HepG2 (cell line): Measurements from ENCODE around the gene RPTOR. TPM values are rescaled to one million over a fixed set of nuclear protein-coding genes. Genes with fewer than 3 reads are reported as not detected.

Experiments
- HOXD1 ChIP-seq: sonication (generic); formaldehyde crosslinking; IDR thresholded peaks from 2 replicates; pipeline ENCODE4 v1.5.0; 2020; ENCODE audit warnings: missing genetic modification reagents
- MAFG ChIP-seq: sonication (generic); formaldehyde crosslinking; IDR thresholded peaks from 2 replicates; pipeline ENCODE4 v1.5.1; 2020; ENCODE audit warnings: mild to moderate bottlenecking, missing genetic modification reagents
- NR3C1 ChIP-seq: sonication (generic); formaldehyde crosslinking; IDR thresholded peaks from 2 replicates; pipeline ENCODE4 v1.4.0; 2020; ENCODE audit warnings: missing genetic modification reagents
- SMAD3 ChIP-seq: sonication (generic); formaldehyde crosslinking; IDR thresholded peaks from 2 replicates; pipeline ENCODE4 v1.4.0; 2020; ENCODE audit warnings: missing genetic modification reagents
- TAF15 ChIP-seq: fragments of 200-400 bp; formaldehyde crosslinking; IDR thresholded peaks from one replicate; pipeline ENCODE4 v1.6.1; 2018; ENCODE audit warnings: mild to moderate bottlenecking, low read depth, low read length; ENCODE audit not compliant: poor library complexity, severe bottlenecking
- ZNF207 ChIP-seq: fragments of 450-650 bp; IDR thresholded peaks from 2 replicates; pipeline ENCODE4 v1.6.1; 2016; ENCODE audit warnings: antibody characterized with exemption, borderline replicate concordance
- polyA plus RNA-seq, 8 experiments: library from polyadenylated mRNA; depleted of rRNA in 3 of 8; stranded (reverse) in 7 of 8; unstranded in 1 of 8; fragments of >200 nt; fragmentation: Illumina TruSeq in 4 of 8; extraction: Trizol in 4 of 8; gene quantifications; 2 replicates each; pipeline versions ENCODE4 v1.2.1 to v1.2.3, GENCODE V29; 2011 to 2016; ENCODE audit warnings: low read depth in 4 of 8, missing spikeins in 1 of 8, mixed read lengths in 1 of 8; ENCODE audit not compliant: insufficient read depth in 1 of 8
- total RNA-seq, 5 experiments: library from RNA; depleted of rRNA; stranded (reverse); fragments of >200 nt; fragmentation: Illumina TruSeq; extraction: Trizol; gene quantifications; 2 replicates each; pipeline ENCODE4 v1.2.3, GENCODE V29; 2016; ENCODE audit warnings: low read depth in 1 of 5
- TF ChIP-seq, protein P1 (sequence below): IDR thresholded peaks from 2 replicates; pipeline ENCODE4 v1.6.1; 2018; ENCODE audit warnings: missing genetic modification reagents
- TF ChIP-seq, protein P2 (sequence below): sonication (generic); formaldehyde crosslinking; IDR thresholded peaks from 2 replicates; pipeline ENCODE4 v1.5.0; 2020; ENCODE audit warnings: mild to moderate bottlenecking, missing genetic modification reagents
- TF ChIP-seq, protein P3 (sequence below): sonication (generic); formaldehyde crosslinking; IDR thresholded peaks from one replicate; pipeline ENCODE4 v1.5.1; 2020; ENCODE audit warnings: mild to moderate bottlenecking, missing genetic modification reagents; ENCODE audit errors: not compliant biosample characterization

The RPTOR gene
- total and polyA plus RNA-seq, 2 of the 13 experiments (the other 11 are each of a cell fraction or from before 2014, with no cell fraction given), result 6.6 to 25.3 TPM

DNA sequence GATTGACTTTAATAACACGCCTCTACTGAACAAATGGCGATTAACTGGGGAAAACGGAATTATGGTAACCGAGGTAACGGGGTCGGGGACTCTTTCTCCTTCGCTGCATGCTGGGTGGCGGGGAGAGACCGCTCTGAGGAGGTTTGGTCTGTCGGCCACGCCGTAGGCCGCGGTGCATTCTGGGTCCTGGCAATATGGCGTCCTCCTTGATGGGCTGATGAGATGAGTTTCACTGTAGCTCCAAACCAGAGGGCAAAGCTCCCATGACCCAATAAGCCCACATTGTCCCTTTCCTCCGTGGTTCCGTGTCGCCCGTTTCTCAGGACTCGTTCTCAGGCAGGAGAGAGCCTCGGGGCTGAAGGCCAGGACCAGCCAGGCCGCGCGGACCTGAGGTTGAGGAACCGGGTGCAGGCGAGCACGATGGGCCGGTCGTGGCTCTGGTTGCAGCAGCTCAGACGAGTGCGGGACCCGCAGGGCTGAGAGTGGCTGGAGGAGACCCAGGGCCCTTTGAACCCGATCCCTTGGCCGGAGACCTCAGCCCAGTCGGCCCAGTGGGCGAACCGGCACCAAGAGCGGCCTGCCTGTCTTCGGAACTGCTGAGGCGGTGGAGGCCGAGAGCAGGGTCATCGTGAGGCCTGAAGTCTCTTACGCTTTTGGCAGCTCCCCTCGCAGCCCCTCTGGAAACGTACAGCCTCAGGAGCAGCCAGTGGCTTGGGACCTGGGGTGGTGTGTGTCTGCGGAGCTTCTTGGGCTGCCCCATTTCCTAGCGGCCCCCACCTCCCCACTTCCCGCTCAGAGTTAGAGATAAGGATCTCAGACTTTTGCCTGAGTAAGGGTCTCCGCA is at the start of gene RPTOR (continued):
- TF ChIP-seq, protein P1, sequence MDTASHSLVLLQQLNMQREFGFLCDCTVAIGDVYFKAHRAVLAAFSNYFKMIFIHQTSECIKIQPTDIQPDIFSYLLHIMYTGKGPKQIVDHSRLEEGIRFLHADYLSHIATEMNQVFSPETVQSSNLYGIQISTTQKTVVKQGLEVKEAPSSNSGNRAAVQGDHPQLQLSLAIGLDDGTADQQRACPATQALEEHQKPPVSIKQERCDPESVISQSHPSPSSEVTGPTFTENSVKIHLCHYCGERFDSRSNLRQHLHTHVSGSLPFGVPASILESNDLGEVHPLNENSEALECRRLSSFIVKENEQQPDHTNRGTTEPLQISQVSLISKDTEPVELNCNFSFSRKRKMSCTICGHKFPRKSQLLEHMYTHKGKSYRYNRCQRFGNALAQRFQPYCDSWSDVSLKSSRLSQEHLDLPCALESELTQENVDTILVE, result peak; percentile 96
- TF ChIP-seq, protein P2, sequence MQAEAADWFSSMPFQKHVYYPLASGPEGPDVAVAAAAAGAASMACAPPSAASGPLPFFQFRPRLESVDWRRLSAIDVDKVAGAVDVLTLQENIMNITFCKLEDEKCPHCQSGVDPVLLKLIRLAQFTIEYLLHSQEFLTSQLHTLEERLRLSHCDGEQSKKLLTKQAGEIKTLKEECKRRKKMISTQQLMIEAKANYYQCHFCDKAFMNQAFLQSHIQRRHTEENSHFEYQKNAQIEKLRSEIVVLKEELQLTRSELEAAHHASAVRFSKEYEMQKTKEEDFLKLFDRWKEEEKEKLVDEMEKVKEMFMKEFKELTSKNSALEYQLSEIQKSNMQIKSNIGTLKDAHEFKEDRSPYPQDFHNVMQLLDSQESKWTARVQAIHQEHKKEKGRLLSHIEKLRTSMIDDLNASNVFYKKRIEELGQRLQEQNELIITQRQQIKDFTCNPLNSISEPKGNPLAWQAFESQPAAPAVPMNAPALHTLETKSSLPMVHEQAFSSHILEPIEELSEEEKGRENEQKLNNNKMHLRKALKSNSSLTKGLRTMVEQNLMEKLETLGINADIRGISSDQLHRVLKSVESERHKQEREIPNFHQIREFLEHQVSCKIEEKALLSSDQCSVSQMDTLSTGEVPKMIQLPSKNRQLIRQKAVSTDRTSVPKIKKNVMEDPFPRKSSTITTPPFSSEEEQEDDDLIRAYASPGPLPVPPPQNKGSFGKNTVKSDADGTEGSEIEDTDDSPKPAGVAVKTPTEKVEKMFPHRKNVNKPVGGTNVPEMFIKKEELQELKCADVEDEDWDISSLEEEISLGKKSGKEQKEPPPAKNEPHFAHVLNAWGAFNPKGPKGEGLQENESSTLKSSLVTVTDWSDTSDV, result peak; percentile 98
- TF ChIP-seq TAF15 (no peak), MAFG (CRISPR knock-in tag) (0 out of 2 replicates have a peak, but pooled peaks have one; percentile 10), ZNF207 (no peak), SMAD3 (CRISPR knock-in tag) (peak; percentile 99), NR3C1 (CRISPR knock-in tag) (no peak), HOXD1 (CRISPR knock-in tag) (peak; percentile 90; the same call in 1 of the 2 replicates)
- TF ChIP-seq, protein P3, sequence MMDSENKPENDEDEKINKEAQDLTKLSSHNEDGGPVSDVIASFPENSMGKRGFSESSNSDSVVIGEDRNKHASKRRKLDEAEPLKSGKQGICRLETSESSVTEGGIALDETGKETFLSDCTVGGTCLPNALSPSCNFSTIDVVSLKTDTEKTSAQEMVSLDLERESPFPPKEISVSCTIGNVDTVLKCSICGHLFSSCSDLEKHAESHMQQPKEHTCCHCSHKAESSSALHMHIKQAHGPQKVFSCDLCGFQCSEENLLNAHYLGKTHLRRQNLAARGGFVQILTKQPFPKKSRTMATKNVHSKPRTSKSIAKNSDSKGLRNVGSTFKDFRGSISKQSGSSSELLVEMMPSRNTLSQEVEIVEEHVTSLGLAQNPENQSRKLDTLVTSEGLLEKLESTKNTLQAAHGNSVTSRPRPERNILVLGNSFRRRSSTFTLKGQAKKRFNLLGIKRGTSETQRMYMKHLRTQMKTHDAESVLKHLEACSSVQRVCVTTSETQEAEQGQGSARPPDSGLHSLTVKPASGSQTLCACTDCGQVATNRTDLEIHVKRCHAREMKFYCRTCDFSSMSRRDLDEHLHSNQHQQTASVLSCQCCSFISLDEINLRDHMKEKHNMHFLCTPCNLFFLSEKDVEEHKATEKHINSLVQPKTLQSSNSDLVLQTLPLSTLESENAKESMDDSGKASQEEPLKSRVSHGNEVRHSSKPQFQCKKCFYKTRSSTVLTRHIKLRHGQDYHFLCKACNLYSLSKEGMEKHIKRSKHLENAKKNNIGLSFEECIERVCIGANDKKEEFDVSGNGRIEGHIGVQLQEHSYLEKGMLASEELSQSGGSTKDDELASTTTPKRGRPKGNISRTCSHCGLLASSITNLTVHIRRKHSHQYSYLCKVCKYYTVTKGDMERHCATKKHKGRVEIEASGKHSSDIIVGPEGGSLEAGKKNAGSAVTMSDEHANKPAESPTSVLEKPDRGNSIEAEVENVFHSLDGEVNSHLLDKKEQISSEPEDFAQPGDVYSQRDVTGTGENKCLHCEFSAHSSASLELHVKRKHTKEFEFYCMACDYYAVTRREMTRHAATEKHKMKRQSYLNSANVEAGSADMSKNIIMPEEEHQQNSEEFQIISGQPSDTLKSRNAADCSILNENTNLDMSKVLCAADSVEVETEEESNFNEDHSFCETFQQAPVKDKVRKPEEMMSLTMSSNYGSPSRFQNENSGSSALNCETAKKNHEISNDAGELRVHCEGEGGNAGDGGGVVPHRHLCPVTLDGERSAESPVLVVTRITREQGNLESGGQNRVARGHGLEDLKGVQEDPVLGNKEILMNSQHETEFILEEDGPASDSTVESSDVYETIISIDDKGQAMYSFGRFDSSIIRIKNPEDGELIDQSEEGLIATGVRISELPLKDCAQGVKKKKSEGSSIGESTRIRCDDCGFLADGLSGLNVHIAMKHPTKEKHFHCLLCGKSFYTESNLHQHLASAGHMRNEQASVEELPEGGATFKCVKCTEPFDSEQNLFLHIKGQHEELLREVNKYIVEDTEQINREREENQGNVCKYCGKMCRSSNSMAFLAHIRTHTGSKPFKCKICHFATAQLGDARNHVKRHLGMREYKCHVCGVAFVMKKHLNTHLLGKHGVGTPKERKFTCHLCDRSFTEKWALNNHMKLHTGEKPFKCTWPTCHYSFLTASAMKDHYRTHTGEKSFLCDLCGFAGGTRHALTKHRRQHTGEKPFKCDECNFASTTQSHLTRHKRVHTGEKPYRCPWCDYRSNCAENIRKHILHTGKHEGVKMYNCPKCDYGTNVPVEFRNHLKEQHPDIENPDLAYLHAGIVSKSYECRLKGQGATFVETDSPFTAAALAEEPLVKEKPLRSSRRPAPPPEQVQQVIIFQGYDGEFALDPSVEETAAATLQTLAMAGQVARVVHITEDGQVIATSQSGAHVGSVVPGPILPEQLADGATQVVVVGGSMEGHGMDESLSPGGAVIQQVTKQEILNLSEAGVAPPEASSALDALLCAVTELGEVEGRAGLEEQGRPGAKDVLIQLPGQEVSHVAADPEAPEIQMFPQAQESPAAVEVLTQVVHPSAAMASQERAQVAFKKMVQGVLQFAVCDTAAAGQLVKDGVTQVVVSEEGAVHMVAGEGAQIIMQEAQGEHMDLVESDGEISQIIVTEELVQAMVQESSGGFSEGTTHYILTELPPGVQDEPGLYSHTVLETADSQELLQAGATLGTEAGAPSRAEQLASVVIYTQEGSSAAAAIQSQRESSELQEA, result peak; percentile 93
